ENCODE results near the gene DNAJB13. TPM values are rescaled to one million over a fixed set of nuclear protein-coding genes. Genes with fewer than 3 reads are reported as not detected.

DNAJB13 gene
- total and polyA plus RNA-seq, 10 of the 15 experiments (the other 5 are each of a cell fraction or from before 2014, with no cell fraction given) = 0.07 to 0.76 (median 0.15) TPM; not detected in 7

- ChIA-PET RAD21 (ENCODE audit: unreplicated experiment) (no interaction called here), CTCF (no interaction called here), POLR2A (no interaction called here), SMC1A (ENCODE audit: uncharacterized antibody, unreplicated experiment) (interaction anchor here (1.6 kb wide), 1 partner anchor 45 kb away, joined by 3 read pairs; no protein-coding TSS in a partner anchor)
- no peak for DNase-seq (ENCODE audit: low read depth, low spot score)
- Histone ChIP-seq H3K4me3 (no peak overlapping the region), H2AFZ (ENCODE audit: control insufficient read depth, low read depth, low read length) (no peak overlapping the region), H3K27me3 (replicated peaks in 1 of 2; ENCODE audit: control insufficient read depth in 2 of 2, insufficient read depth in 2 of 2, low read length in 1 of 2) (no peaks in the 10 kb centered on the region), H3K4me1 (ENCODE audit: control insufficient read depth, insufficient read depth, low read length) (peaks cover 16% of the 10 kb centered on the region), H3K79me2 (ENCODE audit: control insufficient read depth, insufficient read depth, low read length) (no peaks in the 10 kb centered on the region), H3K9ac (ENCODE audit: control insufficient read depth, insufficient read depth, low read length) (no peak overlapping the region), H4K20me1 (ENCODE audit: control insufficient read depth, insufficient read depth) (no peaks in the 10 kb centered on the region), H3K27ac (ENCODE audit: control insufficient read depth, insufficient read depth) (no peak overlapping the region), H3K36me3 (ENCODE audit: control insufficient read depth in 2 of 2, insufficient read depth in 2 of 2, low read length in 1 of 2) (no peaks in the 10 kb centered on the region; a peak in 1 of 4 replicates), H3K4me2 (ENCODE audit: control insufficient read depth, insufficient read depth) (no peak overlapping the region), H3K9me3 (replicated peaks; ENCODE audit: control insufficient read depth, insufficient read depth, low read length) (no peaks in the 10 kb centered on the region)
- no TSS peak for BruUV-seq (replicated peaks)
- ATAC-seq = no peak
- WGBS (ENCODE audit: insufficient coverage, insufficient replicate concordance, low lambda C conversion rate, missing lambda C conversion rate) = 77% methylated on average over 4 of the region's 4 CpGs
- FAIRE-seq = no peak
- TF ChIP-seq ZNF622 (IDR thresholded peaks at IDR 0.05) (no peak), ZNF217 (IDR thresholded peaks at IDR 0.05) (no peak), E2F8 (IDR thresholded peaks at IDR 0.05; ENCODE audit: low read depth, partially characterized antibody) (no peak), USF1 (IDR thresholded peaks at IDR 0.05; ENCODE audit: borderline replicate concordance, extremely low read length, insufficient read depth, low read depth, low read length) (no peak), MLLT1 (IDR thresholded peaks at IDR 0.05) (no peak), POLR2AphosphoS5 (IDR thresholded peaks at IDR 0.05; ENCODE audit: low read length) (no peak), EED (IDR thresholded peaks at IDR 0.05; ENCODE audit: low read depth) (no peak), HDAC2 (IDR thresholded peaks at IDR 0.05) (no peak), SMC3 (IDR thresholded peaks at IDR 0.05; ENCODE audit: borderline replicate concordance, low read length) (no peak), LARP7 (IDR thresholded peaks at IDR 0.05) (no peak), ELK1 (IDR thresholded peaks at IDR 0.05; ENCODE audit: low read depth, low read length) (no peak), PAX8 (IDR thresholded peaks at IDR 0.05) (no peak), NFIC (IDR thresholded peaks at IDR 0.05; ENCODE audit: low read depth, low read length) (no peak), NR2C2 (IDR thresholded peaks at IDR 0.05; ENCODE audit: borderline replicate concordance, control insufficient read depth, insufficient read length, low read depth) (no peak), CTCF (IDR thresholded peaks at IDR 0.05 in 2 of 3, conservative IDR thresholded peaks at IDR 0.05 in 1 of 3; ENCODE audit: control insufficient read depth in 2 of 3, extremely low read depth in 1 of 3, insufficient read depth in 1 of 3, low read depth in 3 of 3, low read length in 3 of 3) (no peak), CREB1 (IDR thresholded peaks at IDR 0.05; ENCODE audit: low read depth) (no peak), GABPA (IDR thresholded peaks at IDR 0.05; ENCODE audit: low read depth) (no peak), GATAD2B (conservative IDR thresholded peaks at IDR 0.05; ENCODE audit: low read depth) (no peak), NR2F1 (conservative IDR thresholded peaks at IDR 0.05) (no peak)
- in situ Hi-C loops (cut with MboI) (no loop called here), intact Hi-C loops (cut with micrococcal nuclease; ENCODE audit: unreplicated experiment) (no loop called here)
Observed at GRCh38 chr11:74002832-74003231, 52.0 kb downstream of the DNAJB13 start.

All from GM12878 (cell line).